Activated CD4-positive, alpha-beta T cell treated with anti-CD3 and anti-CD28 coated beads, Interleukin-2, amount 10 ng/mL, durations not matched to agents 24 days and 14 days (primary cell): Measurements from ENCODE around the gene CD7. TPM values are rescaled to one million over a fixed set of nuclear protein-coding genes. Genes with fewer than 3 reads are reported as not detected.

Experiments
- DNase-seq: peaks from one replicate; pipeline ENCODE4 v3.0.0; 2022
- H3K27ac Mint-ChIP-seq: one replicate; pipeline ENCODE4 v1.8.0; 2022; ENCODE audit warnings: mild to moderate bottlenecking, mixed read lengths
- H3K27me3 Mint-ChIP-seq: one replicate; pipeline ENCODE4 v1.8.0; 2022; ENCODE audit warnings: mixed read lengths
- H3K36me3 Mint-ChIP-seq: one replicate; pipeline ENCODE4 v1.8.0; 2022; ENCODE audit warnings: low read depth, mild to moderate bottlenecking, mixed read lengths
- H3K4me1 Mint-ChIP-seq: one replicate; pipeline ENCODE4 v1.8.0; 2021; ENCODE audit warnings: mixed read lengths
- H3K4me3 Mint-ChIP-seq: one replicate; pipeline ENCODE4 v1.8.0; 2022; ENCODE audit warnings: mild to moderate bottlenecking, moderate library complexity, mixed read lengths
- H3K9me3 Mint-ChIP-seq: one replicate; pipeline ENCODE4 v1.8.0; 2021; ENCODE audit warnings: mixed read lengths
- intact Hi-C: fragments of 100-400 bp; cut with micrococcal nuclease; formaldehyde crosslinking; loops from one replicate; pipeline ENCODE4 v1.15.1; 2023
- total RNA-seq: library from RNA; stranded (reverse); gene quantifications from 2 replicates; pipeline ENCODE4 v1.2.3, GENCODE V29; 2022

Gene CD7
- total RNA-seq, 1 donor from 2014 or later, result 413 TPM

DNA sequence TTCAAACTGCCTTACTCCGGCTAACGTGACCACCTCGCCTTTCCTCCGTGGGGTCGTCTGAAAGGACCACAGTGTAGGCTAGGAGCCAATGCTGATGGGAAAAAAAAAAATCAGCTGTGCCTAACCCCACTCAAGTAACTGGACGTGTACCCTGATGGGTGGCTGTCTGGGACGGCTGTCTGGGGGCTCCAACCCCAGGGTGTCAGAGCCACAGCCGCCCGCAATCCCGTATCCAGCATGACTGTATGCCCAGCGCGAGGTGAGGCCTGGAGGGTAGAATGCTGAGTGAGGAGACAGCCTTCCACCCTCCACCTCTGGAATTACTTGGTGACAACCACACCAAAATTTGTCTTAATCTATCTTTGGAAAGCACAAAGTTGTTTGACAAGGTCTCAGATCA, 46.8 kb downstream of the CD7 start:
- no peak for DNase-seq
- H3K36me3 Mint-ChIP-seq, result peaks cover 60% of the 10 kb centered on the region
- no peaks in the 10 kb centered on the region for H3K27me3 Mint-ChIP-seq
- peak overlapping the region; percentile 49 for H3K4me3 Mint-ChIP-seq
- H3K9me3 Mint-ChIP-seq, result no peaks in the 10 kb centered on the region
- intact Hi-C loops, result loop anchor here (5.0 kb wide), 1 partner anchor 33 kb away; no protein-coding TSS in a partner anchor
- peaks cover 57% of the 10 kb centered on the region for H3K4me1 Mint-ChIP-seq
- peak overlapping the region; percentile 18 for H3K27ac Mint-ChIP-seq

DNA sequence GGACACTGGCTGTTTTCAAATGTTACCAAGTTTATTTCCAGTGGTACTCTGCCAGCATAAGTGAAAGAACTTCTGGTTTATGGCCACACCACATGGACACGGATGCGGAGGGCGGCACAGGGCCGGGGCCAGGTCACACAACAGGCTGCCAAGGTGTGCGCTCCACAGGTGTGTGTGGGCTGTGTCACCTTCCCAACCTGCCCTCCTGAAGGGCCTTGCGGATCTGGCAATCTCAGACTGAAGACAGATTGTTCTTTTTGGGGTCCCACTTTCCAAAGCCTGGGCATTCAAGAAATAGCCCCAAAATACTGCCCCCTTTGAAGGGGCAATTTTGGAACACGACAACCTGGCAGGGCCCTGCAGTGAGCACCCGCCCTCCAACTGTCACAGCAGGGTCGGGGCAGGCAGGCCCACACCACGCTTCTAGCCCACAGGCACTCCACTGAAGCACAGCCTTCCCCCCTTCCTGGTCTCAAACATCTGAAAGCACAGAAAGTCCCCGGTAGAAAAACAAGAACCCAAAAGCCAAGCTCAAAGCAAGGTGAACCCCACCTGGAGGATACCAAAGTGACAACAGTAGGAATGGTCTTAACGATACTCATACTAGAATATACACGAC, 47.4 kb downstream of the CD7 start:
- Mint-ChIP-seq H3K4me1 (peaks cover 58% of the 10 kb centered on the region), H3K4me3 (peak overlapping the region; percentile 49), H3K27ac (peak overlapping the region; percentile 70), H3K9me3 (no peaks in the 10 kb centered on the region), H3K36me3 (peaks cover 66% of the 10 kb centered on the region), H3K27me3 (no peaks in the 10 kb centered on the region)
- intact Hi-C loops, result loop anchor here (5.0 kb wide), 1 partner anchor 33 kb away; no protein-coding TSS in a partner anchor
- no peak for DNase-seq

DNA sequence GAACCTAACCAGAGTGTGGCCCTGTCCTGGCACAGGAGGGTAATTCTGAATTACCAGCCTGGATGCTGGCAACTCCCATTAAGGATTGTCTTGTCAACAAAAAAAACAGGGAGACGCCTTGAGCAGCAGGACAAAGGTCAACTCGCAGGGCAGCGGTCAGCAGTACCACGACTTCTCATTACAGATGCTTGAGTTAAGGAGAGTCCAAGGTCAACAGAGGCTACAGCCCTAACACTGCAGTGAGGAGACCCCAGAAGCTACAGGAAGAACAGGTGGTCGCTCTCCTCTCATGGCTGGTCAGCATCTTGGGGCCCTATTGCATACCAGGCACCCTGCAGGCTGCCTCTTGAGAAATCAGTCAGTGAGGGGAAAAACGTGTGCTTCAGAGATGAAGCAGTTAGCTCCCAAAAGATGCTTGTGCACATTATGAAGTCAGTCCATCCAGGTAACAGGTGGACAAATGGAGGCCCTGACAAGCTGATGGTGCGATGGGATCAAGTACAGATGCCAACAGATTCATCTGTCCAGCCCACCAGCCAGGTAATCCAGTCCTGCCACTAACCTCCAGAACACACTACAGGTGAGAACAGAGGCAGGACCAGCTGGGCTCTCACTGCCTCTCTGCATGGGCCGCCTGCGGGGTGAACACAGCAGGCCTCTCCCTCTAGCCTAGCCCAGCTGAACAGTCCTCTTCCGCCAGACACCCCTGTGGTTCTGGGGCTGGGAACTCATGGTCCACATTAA, 48.1 kb downstream of the CD7 start:
- peak overlapping the region; percentile 70 for H3K27ac Mint-ChIP-seq
- DNase-seq, result no peak
- no peaks in the 10 kb centered on the region for H3K9me3 Mint-ChIP-seq
- H3K4me1 Mint-ChIP-seq, result peaks cover 56% of the 10 kb centered on the region
- H3K27me3 Mint-ChIP-seq, result no peaks in the 10 kb centered on the region
- peaks cover 72% of the 10 kb centered on the region for H3K36me3 Mint-ChIP-seq
- intact Hi-C loops, result no loop called here
- peak overlapping the region; percentile 44 for H3K4me3 Mint-ChIP-seq

DNA sequence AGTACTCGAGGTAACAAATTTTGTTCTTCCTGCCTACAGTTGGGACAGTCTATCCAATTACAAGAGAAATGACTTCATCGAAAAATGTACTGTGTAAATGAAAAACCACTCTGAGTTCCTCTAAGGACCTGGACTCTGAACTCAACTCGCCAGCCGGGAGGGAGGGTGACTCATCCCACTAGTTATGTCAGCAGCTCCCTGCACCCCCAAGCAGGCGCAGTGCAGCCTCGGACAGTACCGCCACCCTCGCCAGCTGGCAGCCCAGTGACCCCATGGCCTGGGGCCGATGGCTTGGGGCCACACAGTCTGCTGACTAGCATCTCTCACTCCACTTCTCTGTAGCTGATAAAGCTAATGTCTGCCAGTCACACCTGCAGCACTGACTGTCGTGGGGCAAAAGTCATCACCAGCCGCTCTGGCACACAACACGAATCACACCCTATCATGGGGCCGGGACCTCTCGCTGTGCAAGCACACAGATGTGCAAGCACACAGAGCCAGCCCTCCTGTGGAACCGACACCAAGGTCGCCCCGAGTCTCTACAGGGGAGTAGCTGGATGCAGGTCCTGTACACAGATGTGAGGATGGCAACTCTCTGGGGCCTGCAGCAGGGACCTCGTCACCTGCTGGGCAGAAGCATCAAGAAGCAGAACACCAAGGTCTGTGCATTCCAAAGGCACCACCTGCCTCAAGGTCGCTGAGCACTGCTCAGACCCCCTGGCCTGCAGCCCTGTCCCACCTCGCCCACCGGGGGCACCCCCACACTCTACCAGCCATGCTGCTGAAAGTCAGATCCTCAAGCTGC, 49.6 kb downstream of the CD7 start:
- Mint-ChIP-seq H3K27ac (peak overlapping the region; percentile 30), H3K4me1 (peaks cover 56% of the 10 kb centered on the region), H3K36me3 (peaks cover 79% of the 10 kb centered on the region), H3K9me3 (no peaks in the 10 kb centered on the region), H3K4me3 (peak overlapping the region; percentile 6), H3K27me3 (no peaks in the 10 kb centered on the region)
- DNase-seq, result peak; percentile 67
- intact Hi-C loops, result no loop called here

DNA sequence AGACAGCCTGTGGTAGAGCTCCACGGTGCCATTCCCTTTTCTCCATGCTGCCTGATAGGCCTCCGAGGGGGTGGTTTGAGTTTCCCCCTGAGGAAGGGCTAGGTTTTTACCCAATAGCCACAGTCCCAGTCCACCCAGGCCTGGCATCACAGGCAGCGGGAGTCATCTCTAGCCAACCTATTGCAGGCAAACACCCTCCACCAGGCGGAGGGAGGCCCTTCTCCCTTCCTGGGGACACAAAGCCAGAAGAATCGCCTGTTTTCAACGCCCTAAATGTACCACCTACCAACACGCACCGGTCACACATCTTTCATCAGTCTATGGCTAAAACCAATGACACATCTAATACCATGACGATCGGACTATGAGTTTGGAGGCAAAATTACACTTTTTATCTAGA, 51.3 kb downstream of the CD7 start:
- no peaks in the 10 kb centered on the region for H3K9me3 Mint-ChIP-seq
- H3K27ac Mint-ChIP-seq, result no peak overlapping the region
- no peak for DNase-seq
- peaks cover 81% of the 10 kb centered on the region for H3K36me3 Mint-ChIP-seq
- intact Hi-C loops, result no loop called here
- H3K4me1 Mint-ChIP-seq, result peaks cover 45% of the 10 kb centered on the region
- no peak overlapping the region for H3K4me3 Mint-ChIP-seq
- H3K27me3 Mint-ChIP-seq, result no peaks in the 10 kb centered on the region

Other genes with a start within 250 kb of the CD7 start
- gene FASN, start 219.4 kb downstream of the CD7 start, total RNA-seq, result 428 and 452 TPM in 2 replicates
- 56.0 and 58.4 TPM in 2 replicates for gene CCDC57, start 104.8 kb downstream of the CD7 start, total RNA-seq
- gene SLC16A3, start 88.6 kb downstream of the CD7 start, total RNA-seq, result 162 and 171 TPM in 2 replicates
- 137 and 146 TPM in 2 replicates for gene CSNK1D, start 43.9 kb downstream of the CD7 start, total RNA-seq
- gene SECTM1, start 16.2 kb upstream of the CD7 start, total RNA-seq, result 4.3 and 4.6 TPM in 2 replicates
- gene TEX19, start 41.6 kb upstream of the CD7 start, total RNA-seq, result 0.09 TPM in 2 replicates
- 0.14 TPM in 1 of 2 replicates, not detected in the other for gene UTS2R, start 54.2 kb upstream of the CD7 start, total RNA-seq
- 33.1 and 36.0 TPM in 2 replicates for gene HEXD, start 100.7 kb upstream of the CD7 start, total RNA-seq
- gene OGFOD3, start 101.0 kb upstream of the CD7 start, total RNA-seq, result 26.7 and 33.0 TPM in 2 replicates
- 256 and 268 TPM in 2 replicates for gene CYBC1, start 133.1 kb upstream of the CD7 start, total RNA-seq
- 99.7 and 101 TPM in 2 replicates for gene NARF, start 141.1 kb upstream of the CD7 start, total RNA-seq
- gene FOXK2, start 202.1 kb upstream of the CD7 start, total RNA-seq, result 92.6 and 97.4 TPM in 2 replicates